Uterus (tissue), 4 donors: ENCODE measurements around the gene ASCL5. TPM values are rescaled to one million over a fixed set of nuclear protein-coding genes. Genes with fewer than 3 reads are reported as not detected.

ENCODE experiments used
- DNase-seq, 2 donors: peaks; one replicate each; pipeline ENCODE4 v3.0.0-alpha.2; 2019 to 2020
- H3K27ac ChIP-seq, 2 donors: fragments of 200-600 bp; sonication (generic); 1 replicate in 1 of 2; 2 replicates in 1 of 2; pipeline ENCODE4 v1.5.1; 2016 to 2018
- H3K27me3 ChIP-seq, 2 donors: fragments of 200-600 bp; sonication (generic); one replicate each; pipeline ENCODE4 v1.5.1; 2018 to 2019; ENCODE audit warnings: control low read depth in 1 of 2
- H3K36me3 ChIP-seq, 2 donors: fragments of 200-600 bp; sonication (generic); one replicate each; pipeline ENCODE4 v1.5.1; 2019; ENCODE audit warnings: control low read depth in 1 of 2
- H3K4me1 ChIP-seq, 2 donors: fragments of 200-600 bp; sonication (generic); one replicate each; pipeline ENCODE4 v1.5.1; 2018 to 2019; ENCODE audit warnings: control low read depth in 1 of 2
- H3K4me3 ChIP-seq, 2 donors: fragments of 200-600 bp; sonication (generic); 1 replicate in 1 of 2; 2 replicates in 1 of 2; pipeline ENCODE4 v1.5.1; 2018 to 2019; ENCODE audit warnings: mild to moderate bottlenecking in 1 of 2
- H3K9me3 ChIP-seq, 2 donors: fragments of 200-600 bp; sonication (generic); one replicate each; pipeline ENCODE4 v1.5.1; 2019; ENCODE audit warnings: control low read depth in 1 of 2
- CTCF ChIP-seq, 4 experiments: fragments of 200-600 bp in 2 of 4; fragments of 450-650 bp in 2 of 4; sonication (generic) in 2 of 4; IDR thresholded peaks; one replicate each; pipeline ENCODE4 v1.5.1; 2016 to 2019; ENCODE audit warnings: antibody characterized with exemption in 4 of 4, mild to moderate bottlenecking in 2 of 4, moderate library complexity in 1 of 4
- POLR2A ChIP-seq, 2 donors: fragments of 450-650 bp; IDR thresholded peaks; one replicate each; pipeline ENCODE4 v1.6.1; 2016; ENCODE audit warnings: antibody characterized with exemption in 2 of 2, mild to moderate bottlenecking in 1 of 2, moderate library complexity in 1 of 2
- intact Hi-C: fragments of 100-400 bp; cut with DNase I; formaldehyde crosslinking; loops from one replicate; pipeline ENCODE4 v1.15.1; 2023; ENCODE audit warnings: low total_unique reads
- total RNA-seq, 4 donors: library from RNA; depleted of rRNA in 3 of 4; stranded (reverse); fragments of >200 nt in 3 of 4; gene quantifications; one replicate each; pipeline versions ENCODE4 v1.1.0 to v1.2.4, GENCODE V29; 2014 to 2023
- donor health status: DM: yes; HTN: yes; CAD: no.

Gene ASCL5
- total RNA-seq, 4 donors from 2014 or later: not detected

- Histone ChIP-seq H3K4me3 (no peak overlapping the region), H3K27ac (no peak overlapping the region), H3K36me3 (no peaks in the 10 kb centered on the region), H3K27me3 (no peaks in the 10 kb centered on the region), H3K9me3 (no peaks in the 10 kb centered on the region), H3K4me1 (no peaks in the 10 kb centered on the region)
- TF ChIP-seq CTCF (IDR thresholded peaks at IDR 0.05) (no peak), POLR2A (IDR thresholded peaks at IDR 0.05) (no peak)
- DNase-seq: no peak
- intact Hi-C loops: no loop called here
Measured at GRCh38 chr1:201074018-201074417, 53.0 kb downstream of the ASCL5 start.

GRCh38 chr1:201072922-201073321 lies 54.1 kb downstream of the ASCL5 start:
- DNase-seq: no peak
- Histone ChIP-seq H3K36me3 (no peaks in the 10 kb centered on the region), H3K9me3 (no peaks in the 10 kb centered on the region), H3K27me3 (no peaks in the 10 kb centered on the region), H3K4me1 (no peaks in the 10 kb centered on the region), H3K4me3 (no peak overlapping the region), H3K27ac (no peak overlapping the region)
- intact Hi-C loops: no loop called here
- TF ChIP-seq POLR2A (IDR thresholded peaks at IDR 0.05) (no peak), CTCF (IDR thresholded peaks at IDR 0.05) (no peak)

- no peak overlapping the region for H3K4me3 ChIP-seq
- H3K27me3 ChIP-seq: no peaks in the 10 kb centered on the region
- H3K4me1 ChIP-seq: no peaks in the 10 kb centered on the region
- no peak for DNase-seq
- no peak for TF ChIP-seq POLR2A (IDR thresholded peaks at IDR 0.05)
- no peak for TF ChIP-seq CTCF (IDR thresholded peaks at IDR 0.05)
- no peak overlapping the region for H3K27ac ChIP-seq
- H3K36me3 ChIP-seq: no peaks in the 10 kb centered on the region
- intact Hi-C loops: no loop called here
- H3K9me3 ChIP-seq: no peaks in the 10 kb centered on the region
Measured at GRCh38 chr1:201072149-201072548, 54.8 kb downstream of the ASCL5 start.

- H3K36me3 ChIP-seq: no peaks in the 10 kb centered on the region
- TF ChIP-seq POLR2A (IDR thresholded peaks at IDR 0.05) (no peak), CTCF (IDR thresholded peaks at IDR 0.05) (no peak)
- intact Hi-C loops: no loop called here
Measured at GRCh38 chr1:201069636-201070035, 57.3 kb downstream of the ASCL5 start.

GRCh38 chr1:201068976-201069375 lies 58.0 kb downstream of the ASCL5 start:
- H3K4me3 ChIP-seq: no peak overlapping the region
- H3K27me3 ChIP-seq: no peaks in the 10 kb centered on the region
- H3K4me1 ChIP-seq: no peaks in the 10 kb centered on the region
- H3K9me3 ChIP-seq: no peaks in the 10 kb centered on the region
- intact Hi-C loops: no loop called here
- H3K27ac ChIP-seq: no peak overlapping the region
- TF ChIP-seq CTCF (IDR thresholded peaks at IDR 0.05) (no peak), POLR2A (IDR thresholded peaks at IDR 0.05) (no peak)
- no peaks in the 10 kb centered on the region for H3K36me3 ChIP-seq
- DNase-seq: no peak

More at GRCh38 chr1:201069636-201070035, 57.3 kb downstream of the ASCL5 start:
- no peak overlapping the region for H3K27ac ChIP-seq
- H3K4me3 ChIP-seq: no peak overlapping the region
- H3K4me1 ChIP-seq: no peaks in the 10 kb centered on the region
- DNase-seq: no peak
- no peaks in the 10 kb centered on the region for H3K27me3 ChIP-seq
- no peaks in the 10 kb centered on the region for H3K9me3 ChIP-seq
